IMR-90 (cell line): ENCODE data around the gene PDE11A. TPM values are rescaled to one million over a fixed set of nuclear protein-coding genes. Genes with fewer than 3 reads are reported as not detected.

Source experiments
- ATAC-seq: fragments of 200-7000 bp; cut with Tn5 transposase; 2 replicates; pipeline ENCODE4 v1.9.1; 2020; ENCODE audit warnings: low read depth, mild to moderate bottlenecking, moderate library complexity
- BruUV-seq: library from RNA; stranded (reverse); fragments of 400-500 nt; replicated peaks from 2 replicates; lab custom pipeline; 2021; lab: Mats Ljungman, UMichigan
- CTCF ChIA-PET: fragments of 300-600 bp; formaldehyde crosslinking; extraction: SDS; loops from one replicate; lab custom pipeline; 2021; ENCODE audit warnings: antibody characterized with exemption; lab: Yijun Ruan, JAX
- POLR2A ChIA-PET: fragments of 300-600 bp; sonication (Branson Sonifier 250); formaldehyde crosslinking; loops from one replicate; lab custom pipeline; 2022; ENCODE audit warnings: antibody characterized with exemption; ENCODE audit not compliant: unreplicated experiment; lab: Charles Lee
- DNase-seq: peaks from one replicate; pipeline ENCODE4 v3.0.0; 2013
- H2AFZ ChIP-seq: replicated peaks from 2 replicates; pipeline ENCODE3; 2013; ENCODE audit warnings: low read length, mild to moderate bottlenecking; ENCODE audit not compliant: poor library complexity
- H2AK5ac ChIP-seq: 2 replicates; pipeline ENCODE4 v1.6.1; 2013; ENCODE audit warnings: low read depth, low read length, inconsistent platforms
- H2AK9ac ChIP-seq: replicated peaks from 2 replicates; pipeline ENCODE3; 2013; ENCODE audit warnings: mild to moderate bottlenecking, low read depth, low read length, moderate library complexity; ENCODE audit not compliant: poor library complexity
- H2BK120ac ChIP-seq: 2 replicates; pipeline ENCODE4 v1.6.1; 2013; ENCODE audit warnings: low read depth, low read length, inconsistent platforms
- H2BK15ac ChIP-seq: 3 replicates; pipeline ENCODE4 v1.6.1; 2013; ENCODE audit warnings: low read depth, low read length, inconsistent platforms
- H2BK20ac ChIP-seq: 2 replicates; pipeline ENCODE4 v1.6.1; 2013; ENCODE audit warnings: low read depth, mild to moderate bottlenecking, inconsistent platforms, low read length, moderate library complexity
- H2BK5ac ChIP-seq: 2 replicates; pipeline ENCODE4 v1.6.1; 2013; ENCODE audit warnings: mild to moderate bottlenecking, low read depth, low read length, inconsistent platforms; ENCODE audit not compliant: poor library complexity, severe bottlenecking
- H3K14ac ChIP-seq: replicated peaks from 2 replicates; pipeline ENCODE4 v1.6.1; 2013; ENCODE audit warnings: low read depth, low read length, inconsistent platforms
- H3K18ac ChIP-seq: 2 replicates; pipeline ENCODE4 v1.6.1; 2013; ENCODE audit warnings: low read depth, low read length, control low read depth
- H3K23ac ChIP-seq: 2 replicates; pipeline ENCODE4 v1.6.1; 2013; ENCODE audit warnings: low read depth, low read length, inconsistent platforms
- H3K27ac ChIP-seq: 2 replicates; pipeline ENCODE4 v1.5.1; 2013; ENCODE audit warnings: mild to moderate bottlenecking, control low read depth, low read length; ENCODE audit not compliant: insufficient read depth
- H3K27me3 ChIP-seq: 2 replicates; pipeline ENCODE4 v1.6.1; 2013; ENCODE audit warnings: low read length; ENCODE audit not compliant: control insufficient read depth, insufficient read depth
- H3K36me3 ChIP-seq: 2 replicates; pipeline ENCODE4 v1.6.1; 2013; ENCODE audit warnings: low read length, mixed read lengths; ENCODE audit not compliant: control insufficient read depth, insufficient read depth
- H3K4ac ChIP-seq: 2 replicates; pipeline ENCODE4 v1.6.1; 2013; ENCODE audit warnings: low read depth, low read length, inconsistent platforms
- H3K4me1 ChIP-seq: 2 replicates; pipeline ENCODE4 v1.6.1; 2013; ENCODE audit warnings: low read length, mixed read lengths; ENCODE audit not compliant: control insufficient read depth, insufficient read depth
- H3K4me2 ChIP-seq: 2 replicates; pipeline ENCODE4 v1.6.1; 2013; ENCODE audit warnings: low read depth, mild to moderate bottlenecking, control low read depth, low read length, moderate library complexity
- H3K4me3 ChIP-seq: 2 replicates; pipeline ENCODE4 v1.5.1; 2013; ENCODE audit warnings: low read depth, mild to moderate bottlenecking, control low read depth, low read length, moderate library complexity; ENCODE audit not compliant: insufficient read depth
- H3K56ac ChIP-seq: 2 replicates; pipeline ENCODE4 v1.6.1; 2013; ENCODE audit warnings: low read length, inconsistent platforms; ENCODE audit not compliant: insufficient read depth; ENCODE audit errors: extremely low read depth
- H3K79me1 ChIP-seq, 2 experiments: 2 replicates each; pipeline ENCODE4 v1.6.1; 2013; ENCODE audit warnings: low read length in 2 of 2, inconsistent platforms in 1 of 2, low read depth in 1 of 2
- H3K9ac ChIP-seq: 2 replicates; pipeline ENCODE4 v1.6.1; 2013; ENCODE audit warnings: low read depth, low read length, control low read depth
- H3K9me1 ChIP-seq: 2 replicates; pipeline ENCODE4 v1.6.1; 2013; ENCODE audit warnings: low read length, inconsistent platforms; ENCODE audit not compliant: insufficient read depth
- H3K9me3 ChIP-seq: 2 replicates; pipeline ENCODE4 v1.6.1; 2013; ENCODE audit warnings: low read length; ENCODE audit not compliant: control insufficient read depth, insufficient read depth
- H4K20me1 ChIP-seq: 2 replicates; pipeline ENCODE4 v1.6.1; 2013; ENCODE audit warnings: low read length, inconsistent platforms; ENCODE audit not compliant: insufficient read depth
- H4K5ac ChIP-seq: 2 replicates; pipeline ENCODE4 v1.6.1; 2013; ENCODE audit warnings: mild to moderate bottlenecking, low read depth, low read length, control low read depth
- H4K8ac ChIP-seq, 2 experiments: 2 replicates each; pipeline ENCODE4 v1.6.1; 2013; ENCODE audit warnings: low read depth in 2 of 2, low read length in 2 of 2, control low read depth in 1 of 2, inconsistent platforms in 1 of 2
- H4K91ac ChIP-seq: 2 replicates; pipeline ENCODE4 v1.6.1; 2013; ENCODE audit warnings: low read depth, low read length, inconsistent platforms; ENCODE audit not compliant: insufficient read depth
- BHLHE40 ChIP-seq: fragments of 150-350 bp; IDR thresholded peaks from 2 replicates; pipeline ENCODE4 v1.6.1; 2016; ENCODE audit warnings: mild to moderate bottlenecking, low read depth, low read length
- CHD1 ChIP-seq: IDR thresholded peaks from 2 replicates; pipeline ENCODE4 v1.6.1; 2012; ENCODE audit warnings: low read depth, low read length, improper control_type of control experiment
- FOS ChIP-seq: fragments of 150-350 bp; IDR thresholded peaks from 2 replicates; pipeline ENCODE4 v1.6.1; 2016; ENCODE audit warnings: low read depth, low read length
- MAFK ChIP-seq: IDR thresholded peaks from 2 replicates; pipeline ENCODE4 v1.6.1; 2012; ENCODE audit warnings: low read depth, low read length, improper control_type of control experiment
- MAZ ChIP-seq: IDR thresholded peaks from 2 replicates; pipeline ENCODE4 v1.6.1; 2012; ENCODE audit warnings: low read depth, mild to moderate bottlenecking, low read length, improper control_type of control experiment, moderate library complexity, borderline replicate concordance
- MXI1 ChIP-seq: IDR thresholded peaks from 2 replicates; pipeline ENCODE4 v1.6.1; 2012; ENCODE audit warnings: low read depth, mild to moderate bottlenecking, low read length, moderate library complexity, borderline replicate concordance
- POLR2A ChIP-seq: IDR thresholded peaks from 2 replicates; pipeline ENCODE4 v1.6.1; 2012; ENCODE audit warnings: mild to moderate bottlenecking, low read depth, low read length
- RAD21 ChIP-seq: IDR thresholded peaks from 2 replicates; pipeline ENCODE4 v1.6.1; 2012; ENCODE audit warnings: low read length, improper control_type of control experiment
- RCOR1 ChIP-seq: IDR thresholded peaks from 2 replicates; pipeline ENCODE4 v1.6.1; 2012; ENCODE audit warnings: mild to moderate bottlenecking, low read length, improper control_type of control experiment; ENCODE audit not compliant: insufficient replicate concordance
- RFX5 ChIP-seq: IDR thresholded peaks from 2 replicates; pipeline ENCODE4 v1.8.0; 2012; ENCODE audit warnings: low read depth, mild to moderate bottlenecking, low read length, moderate library complexity
- SMC3 ChIP-seq: fragments of 150-350 bp; IDR thresholded peaks from 2 replicates; pipeline ENCODE4 v1.6.1; 2016; ENCODE audit warnings: low read depth, mild to moderate bottlenecking, antibody characterized with exemption, low read length, moderate library complexity
- WGBS, 2 experiments: methylation state at CpG; one replicate each; pipeline versions ENCODE4 v1.1.5 to v1.1.7; 2013; ENCODE audit warnings: missing lambda C conversion rate in 2 of 2; ENCODE audit not compliant: insufficient read length in 1 of 2; ENCODE audit errors: extremely low coverage in 2 of 2; 5-methylcytosine and 5-hydroxymethylcytosine counted together
- dilution Hi-C: fragments of 300-500 bp; cut with HindIII; formaldehyde crosslinking; loops from one replicate; pipeline ENCODE4 v1.14.3; 2018; ENCODE audit warnings: low sequenced_read_pairs; ENCODE audit not compliant: unreplicated experiment
- in situ Hi-C: fragments of 300-500 bp; cut with MboI; formaldehyde crosslinking; loops from 3 replicates; pipeline ENCODE4 v1.14.3; 2019; ENCODE audit warnings: low sequenced_read_pairs, inconsistent platforms, mixed read lengths
- intact Hi-C: fragments of 100-400 bp; cut with micrococcal nuclease; formaldehyde crosslinking; loops from 2 replicates; pipeline ENCODE4 v1.10.0; 2022
- polyA plus RNA-seq, 3 experiments: library from polyadenylated mRNA; depleted of rRNA; stranded (reverse); fragments of >200 nt; gene quantifications; 2 replicates each; pipeline ENCODE4 v1.2.3, GENCODE V29; 2012; ENCODE audit warnings: low replicate concordance in 1 of 3
- total RNA-seq: library from RNA; depleted of rRNA; stranded (reverse); fragments of >200 nt; gene quantifications from 2 replicates; pipeline ENCODE4 v1.2.3, GENCODE V29; 2012
- TF ChIP-seq, protein P1 (sequence below): fragments of 150-350 bp; IDR thresholded peaks from 2 replicates; pipeline ENCODE4 v1.6.1; 2017; ENCODE audit warnings: mild to moderate bottlenecking, antibody characterized with exemption, low read length, low read depth
- TF ChIP-seq, protein P2 (sequence below): conservative IDR thresholded peaks from 2 replicates; pipeline ENCODE4 v1.5.1; 2012; ENCODE audit warnings: mild to moderate bottlenecking, low read depth, low read length, improper control_type of control experiment

Gene PDE11A
- total and polyA plus RNA-seq, 2 of the 4 experiments (the other 2 are of a cell fraction), result 0.21 to 0.72 TPM

DNA sequence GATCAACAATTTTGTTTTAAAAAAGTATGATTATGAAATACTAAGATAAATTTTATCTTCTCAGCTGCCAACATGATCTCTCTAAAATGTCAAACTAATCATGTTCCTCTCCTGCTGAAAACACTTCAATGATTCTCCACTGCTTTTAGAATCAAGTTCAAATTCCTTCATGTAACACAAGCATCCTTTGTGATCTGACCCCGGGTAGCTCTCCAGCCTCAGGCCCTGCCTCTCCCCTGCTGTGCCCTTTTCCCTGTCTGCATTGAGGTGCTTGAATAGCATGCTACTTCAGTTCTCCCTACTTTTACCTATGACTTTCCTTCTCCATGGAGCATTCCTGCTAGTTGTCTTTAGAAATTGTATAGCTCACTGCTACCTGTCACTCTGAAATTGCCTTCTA is 274.8 kb downstream of the PDE11A start:
- BruUV-seq, result no TSS peak

More for the DNA sequence above, 274.8 kb downstream of the PDE11A start:
- Histone ChIP-seq H3K4me2 (no peak overlapping the region), H2BK20ac (no peak overlapping the region), H3K23ac (no peak overlapping the region), H3K79me1 (no peaks in the 10 kb centered on the region), H2AFZ (no peak overlapping the region), H3K4ac (no peak overlapping the region), H4K20me1 (no peaks in the 10 kb centered on the region), H2AK9ac (no peak overlapping the region), H2BK120ac (no peak overlapping the region), H3K27ac (no peak overlapping the region), H3K9me3 (no peaks in the 10 kb centered on the region), H3K27me3 (no peaks in the 10 kb centered on the region), H4K8ac (no peak overlapping the region), H3K9me1 (no peaks in the 10 kb centered on the region), H3K56ac (no peak overlapping the region), H3K36me3 (no peaks in the 10 kb centered on the region), H2AK5ac (no peak overlapping the region), H3K18ac (no peak overlapping the region), H4K91ac (no peak overlapping the region), H2BK15ac (no peak overlapping the region), H4K5ac (no peak overlapping the region), H3K14ac (no peak overlapping the region), H3K9ac (no peak overlapping the region), H3K4me3 (no peak overlapping the region), H2BK5ac (no peak overlapping the region), H3K4me1 (no peaks in the 10 kb centered on the region)
- TF ChIP-seq MAFK, result no peak
- TF ChIP-seq POLR2A, result no peak
- no peak for TF ChIP-seq RCOR1
- TF ChIP-seq, protein P1, sequence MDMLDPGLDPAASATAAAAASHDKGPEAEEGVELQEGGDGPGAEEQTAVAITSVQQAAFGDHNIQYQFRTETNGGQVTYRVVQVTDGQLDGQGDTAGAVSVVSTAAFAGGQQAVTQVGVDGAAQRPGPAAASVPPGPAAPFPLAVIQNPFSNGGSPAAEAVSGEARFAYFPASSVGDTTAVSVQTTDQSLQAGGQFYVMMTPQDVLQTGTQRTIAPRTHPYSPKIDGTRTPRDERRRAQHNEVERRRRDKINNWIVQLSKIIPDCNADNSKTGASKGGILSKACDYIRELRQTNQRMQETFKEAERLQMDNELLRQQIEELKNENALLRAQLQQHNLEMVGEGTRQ, result no peak
- TF ChIP-seq, protein P2, sequence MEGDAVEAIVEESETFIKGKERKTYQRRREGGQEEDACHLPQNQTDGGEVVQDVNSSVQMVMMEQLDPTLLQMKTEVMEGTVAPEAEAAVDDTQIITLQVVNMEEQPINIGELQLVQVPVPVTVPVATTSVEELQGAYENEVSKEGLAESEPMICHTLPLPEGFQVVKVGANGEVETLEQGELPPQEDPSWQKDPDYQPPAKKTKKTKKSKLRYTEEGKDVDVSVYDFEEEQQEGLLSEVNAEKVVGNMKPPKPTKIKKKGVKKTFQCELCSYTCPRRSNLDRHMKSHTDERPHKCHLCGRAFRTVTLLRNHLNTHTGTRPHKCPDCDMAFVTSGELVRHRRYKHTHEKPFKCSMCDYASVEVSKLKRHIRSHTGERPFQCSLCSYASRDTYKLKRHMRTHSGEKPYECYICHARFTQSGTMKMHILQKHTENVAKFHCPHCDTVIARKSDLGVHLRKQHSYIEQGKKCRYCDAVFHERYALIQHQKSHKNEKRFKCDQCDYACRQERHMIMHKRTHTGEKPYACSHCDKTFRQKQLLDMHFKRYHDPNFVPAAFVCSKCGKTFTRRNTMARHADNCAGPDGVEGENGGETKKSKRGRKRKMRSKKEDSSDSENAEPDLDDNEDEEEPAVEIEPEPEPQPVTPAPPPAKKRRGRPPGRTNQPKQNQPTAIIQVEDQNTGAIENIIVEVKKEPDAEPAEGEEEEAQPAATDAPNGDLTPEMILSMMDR, result no peak
- no peak for TF ChIP-seq SMC3
- TF ChIP-seq MAZ, result no peak
- TF ChIP-seq MXI1, result no peak
- no peak for TF ChIP-seq CHD1
- TF ChIP-seq RFX5, result no peak
- no peak for TF ChIP-seq FOS
- TF ChIP-seq BHLHE40, result no peak
- TF ChIP-seq RAD21, result no peak
- dilution Hi-C loops, result no loop called here
- intact Hi-C loops, result no loop called here
- in situ Hi-C loops, result no loop called here
- ChIA-PET POLR2A (no interaction called here), CTCF (no interaction called here)
- no peak for DNase-seq
- no peak for ATAC-seq
- WGBS, 2 experiments, result 0% methylated on average over 1 of the region's 1 CpG; no CpG with 5 or more reads in 1 of the 2 experiments
